T-helper 2 cell treated with Interferon-gamma antibody and Interleukin-4, amounts not matched to agents 100 ng/mL and 5 ng/mL, for 36 hours (primary cell): Measurements from ENCODE around the gene HYAL3. TPM values are rescaled to one million over a fixed set of nuclear protein-coding genes. Genes with fewer than 3 reads are reported as not detected.

Experiments used
- total RNA-seq: library from RNA; stranded (reverse); gene quantifications from 2 replicates; pipeline ENCODE4 v1.2.3, GENCODE V29; 2022

Gene HYAL3
- total RNA-seq, 1 donor from 2014 or later, result 13.6 TPM

Other genes starting within 250 kb of the HYAL3 start
- 176 and 185 TPM in 2 replicates for gene RBM5, start 210.5 kb downstream of the HYAL3 start, total RNA-seq
- gene SEMA3F, start 144.1 kb downstream of the HYAL3 start, total RNA-seq, result 0.05 and 0.11 TPM in 2 replicates
- gene GNAT1, start 107.8 kb downstream of the HYAL3 start, total RNA-seq, result not detected in 2 replicates
- not detected in 2 replicates for gene SLC38A3, start 94.1 kb downstream of the HYAL3 start, total RNA-seq
- 420 and 429 TPM in 2 replicates for gene GNAI2, start 63.2 kb downstream of the HYAL3 start, total RNA-seq
- 0.30 and 0.57 TPM in 2 replicates for gene SEMA3B, start 30.3 kb downstream of the HYAL3 start, total RNA-seq
- not detected in 2 replicates for gene LSMEM2, start 20.3 kb downstream of the HYAL3 start, total RNA-seq
- 99.8 and 103 TPM in 2 replicates for gene IFRD2, start 7.0 kb downstream of the HYAL3 start, total RNA-seq
- gene NAA80, start within 50 bp of the HYAL3 start, total RNA-seq, result 27.4 and 29.0 TPM in 2 replicates
- 0.07 TPM in 1 of 2 replicates, not detected in the other for gene HYAL1, start 4.2 kb upstream of the HYAL3 start, total RNA-seq
- 9.0 and 9.1 TPM in 2 replicates for gene HYAL2, start 23.3 kb upstream of the HYAL3 start, total RNA-seq
- 21.0 and 22.1 TPM in 2 replicates for gene TUSC2, start 28.8 kb upstream of the HYAL3 start, total RNA-seq
- gene RASSF1, start 41.4 kb upstream of the HYAL3 start, total RNA-seq, result 125 and 127 TPM in 2 replicates
- gene ZMYND10, start 46.3 kb upstream of the HYAL3 start, total RNA-seq, result 3.6 and 4.6 TPM in 2 replicates
- gene NPRL2, start 51.4 kb upstream of the HYAL3 start, total RNA-seq, result 44.4 and 49.6 TPM in 2 replicates
- gene CYB561D2, start 51.5 kb upstream of the HYAL3 start, total RNA-seq, result 42.7 and 46.3 TPM in 2 replicates
- 17.8 and 18.4 TPM in 2 replicates for gene TMEM115, start 60.1 kb upstream of the HYAL3 start, total RNA-seq
- gene CACNA2D2, start 204.2 kb upstream of the HYAL3 start, total RNA-seq, result 0.41 and 0.68 TPM in 2 replicates